ENCODE results near the gene PSMB7.

Gene PSMB7

GRCh38 chr9:124339603-124340146 is 75.6 kb downstream of the PSMB7 start:
- Histone ChIP-seq H3K27ac (ENCODE audit: low read depth in 2 of 2, low read length in 2 of 2) (no peak overlapping the region), H3K4me3 (ENCODE audit: low read length in 2 of 2) (no peak overlapping the region), H3K4me1 (ENCODE audit: control insufficient read depth in 2 of 2, insufficient read depth in 2 of 2, low read length in 2 of 2) (peaks cover 0 to 3% of the 10 kb centered on the region in 2 donors), H3K9me3 (ENCODE audit: control insufficient read depth in 2 of 2, low read length in 2 of 2) (peaks cover 0 to 4% of the 10 kb centered on the region in 2 donors), H3K9ac (ENCODE audit: low read depth in 1 of 2, low read length in 2 of 2) (no peak overlapping the region), H3K36me3 (ENCODE audit: control insufficient read depth in 2 of 2, insufficient read depth in 2 of 2, low read length in 2 of 2) (peaks cover 18 to 26% of the 10 kb centered on the region in 2 donors), H3K27me3 (ENCODE audit: control insufficient read depth in 2 of 2, insufficient read depth in 2 of 2, low read length in 2 of 2) (no peaks in the 10 kb centered on the region)

- Histone ChIP-seq H3K4me3 (ENCODE audit: low read length in 2 of 2) (no peak overlapping the region), H3K27me3 (ENCODE audit: control insufficient read depth in 2 of 2, insufficient read depth in 2 of 2, low read length in 2 of 2) (no peaks in the 10 kb centered on the region), H3K27ac (ENCODE audit: low read depth in 2 of 2, low read length in 2 of 2) (no peak overlapping the region), H3K9me3 (ENCODE audit: control insufficient read depth in 2 of 2, low read length in 2 of 2) (peaks cover 0 to 4% of the 10 kb centered on the region in 2 donors), H3K4me1 (ENCODE audit: control insufficient read depth in 2 of 2, insufficient read depth in 2 of 2, low read length in 2 of 2) (no peaks in the 10 kb centered on the region), H3K36me3 (ENCODE audit: control insufficient read depth in 2 of 2, insufficient read depth in 2 of 2, low read length in 2 of 2) (peaks cover 15 to 29% of the 10 kb centered on the region in 2 donors), H3K9ac (ENCODE audit: low read depth in 1 of 2, low read length in 2 of 2) (no peak overlapping the region)
Measured at GRCh38 chr9:124337562-124337961, 77.7 kb downstream of the PSMB7 start.

- Histone ChIP-seq H3K4me1 (ENCODE audit: control insufficient read depth in 2 of 2, insufficient read depth in 2 of 2, low read length in 2 of 2) (no peaks in the 10 kb centered on the region), H3K9me3 (ENCODE audit: control insufficient read depth in 2 of 2, low read length in 2 of 2) (peaks cover 0 to 4% of the 10 kb centered on the region in 2 donors), H3K36me3 (ENCODE audit: control insufficient read depth in 2 of 2, insufficient read depth in 2 of 2, low read length in 2 of 2) (peaks cover 18 to 42% of the 10 kb centered on the region in 2 donors), H3K27me3 (ENCODE audit: control insufficient read depth in 2 of 2, insufficient read depth in 2 of 2, low read length in 2 of 2) (no peaks in the 10 kb centered on the region), H3K9ac (ENCODE audit: low read depth in 1 of 2, low read length in 2 of 2) (no peak overlapping the region), H3K4me3 (ENCODE audit: low read length in 2 of 2) (no peak overlapping the region), H3K27ac (ENCODE audit: low read depth in 2 of 2, low read length in 2 of 2) (no peak overlapping the region)
Measured at GRCh38 chr9:124335320-124335707, 79.9 kb downstream of the PSMB7 start.

- H3K4me1 ChIP-seq (ENCODE audit: control insufficient read depth in 2 of 2, insufficient read depth in 2 of 2, low read length in 2 of 2), result no peaks in the 10 kb centered on the region
- peaks cover 19 to 47% of the 10 kb centered on the region in 2 donors for H3K36me3 ChIP-seq (ENCODE audit: control insufficient read depth in 2 of 2, insufficient read depth in 2 of 2, low read length in 2 of 2)
- H3K4me3 ChIP-seq (ENCODE audit: low read length in 2 of 2), result no peak overlapping the region
- no peak overlapping the region for H3K9ac ChIP-seq (ENCODE audit: low read depth in 1 of 2, low read length in 2 of 2)
- no peaks in the 10 kb centered on the region for H3K27me3 ChIP-seq (ENCODE audit: control insufficient read depth in 2 of 2, insufficient read depth in 2 of 2, low read length in 2 of 2)
- H3K27ac ChIP-seq (ENCODE audit: low read depth in 2 of 2, low read length in 2 of 2), result no peak overlapping the region
- H3K9me3 ChIP-seq (ENCODE audit: control insufficient read depth in 2 of 2, low read length in 2 of 2), result peaks cover 0 to 4% of the 10 kb centered on the region in 2 donors
Measured at GRCh38 chr9:124334568-124335319, 80.5 kb downstream of the PSMB7 start.

- no peak overlapping the region for H3K27ac ChIP-seq (ENCODE audit: low read depth in 2 of 2, low read length in 2 of 2)
- H3K4me1 ChIP-seq (ENCODE audit: control insufficient read depth in 2 of 2, insufficient read depth in 2 of 2, low read length in 2 of 2), result no peaks in the 10 kb centered on the region
- no peak overlapping the region for H3K9ac ChIP-seq (ENCODE audit: low read depth in 1 of 2, low read length in 2 of 2)
- no peak overlapping the region for H3K4me3 ChIP-seq (ENCODE audit: low read length in 2 of 2)
- peaks cover 0 to 4% of the 10 kb centered on the region in 2 donors for H3K9me3 ChIP-seq (ENCODE audit: control insufficient read depth in 2 of 2, low read length in 2 of 2)
- peaks cover 29 to 50% of the 10 kb centered on the region in 2 donors for H3K36me3 ChIP-seq (ENCODE audit: control insufficient read depth in 2 of 2, insufficient read depth in 2 of 2, low read length in 2 of 2)
- no peaks in the 10 kb centered on the region for H3K27me3 ChIP-seq (ENCODE audit: control insufficient read depth in 2 of 2, insufficient read depth in 2 of 2, low read length in 2 of 2)
Measured at GRCh38 chr9:124333203-124333579, 82.1 kb downstream of the PSMB7 start.

GRCh38 chr9:124332361-124333202 is 82.7 kb downstream of the PSMB7 start:
- Histone ChIP-seq H3K36me3 (ENCODE audit: control insufficient read depth in 2 of 2, insufficient read depth in 2 of 2, low read length in 2 of 2) (peaks cover 27 to 52% of the 10 kb centered on the region in 2 donors), H3K27ac (ENCODE audit: low read depth in 2 of 2, low read length in 2 of 2) (no peak overlapping the region), H3K9ac (ENCODE audit: low read depth in 1 of 2, low read length in 2 of 2) (no peak overlapping the region), H3K9me3 (ENCODE audit: control insufficient read depth in 2 of 2, low read length in 2 of 2) (peaks cover 0 to 1% of the 10 kb centered on the region in 2 donors), H3K4me1 (ENCODE audit: control insufficient read depth in 2 of 2, insufficient read depth in 2 of 2, low read length in 2 of 2) (no peaks in the 10 kb centered on the region), H3K4me3 (ENCODE audit: low read length in 2 of 2) (no peak overlapping the region), H3K27me3 (ENCODE audit: control insufficient read depth in 2 of 2, insufficient read depth in 2 of 2, low read length in 2 of 2) (no peaks in the 10 kb centered on the region)

GRCh38 chr9:124331580-124331979 is 83.7 kb downstream of the PSMB7 start:
- Histone ChIP-seq H3K9ac (ENCODE audit: low read depth in 1 of 2, low read length in 2 of 2) (no peak overlapping the region), H3K4me3 (ENCODE audit: low read length in 2 of 2) (no peak overlapping the region), H3K27me3 (ENCODE audit: control insufficient read depth in 2 of 2, insufficient read depth in 2 of 2, low read length in 2 of 2) (no peaks in the 10 kb centered on the region), H3K27ac (ENCODE audit: low read depth in 2 of 2, low read length in 2 of 2) (no peak overlapping the region), H3K9me3 (ENCODE audit: control insufficient read depth in 2 of 2, low read length in 2 of 2) (no peaks in the 10 kb centered on the region), H3K4me1 (ENCODE audit: control insufficient read depth in 2 of 2, insufficient read depth in 2 of 2, low read length in 2 of 2) (no peaks in the 10 kb centered on the region), H3K36me3 (ENCODE audit: control insufficient read depth in 2 of 2, insufficient read depth in 2 of 2, low read length in 2 of 2) (peaks cover 29 to 56% of the 10 kb centered on the region in 2 donors)

- H3K4me1 ChIP-seq (ENCODE audit: control insufficient read depth in 2 of 2, insufficient read depth in 2 of 2, low read length in 2 of 2), result no peaks in the 10 kb centered on the region
- no peak overlapping the region for H3K27ac ChIP-seq (ENCODE audit: low read depth in 2 of 2, low read length in 2 of 2)
- H3K9me3 ChIP-seq (ENCODE audit: control insufficient read depth in 2 of 2, low read length in 2 of 2), result no peaks in the 10 kb centered on the region
- H3K4me3 ChIP-seq (ENCODE audit: low read length in 2 of 2), result no peak overlapping the region
- H3K9ac ChIP-seq (ENCODE audit: low read depth in 1 of 2, low read length in 2 of 2), result no peak overlapping the region
- peaks cover 27 to 63% of the 10 kb centered on the region in 2 donors for H3K36me3 ChIP-seq (ENCODE audit: control insufficient read depth in 2 of 2, insufficient read depth in 2 of 2, low read length in 2 of 2)
- no peaks in the 10 kb centered on the region for H3K27me3 ChIP-seq (ENCODE audit: control insufficient read depth in 2 of 2, insufficient read depth in 2 of 2, low read length in 2 of 2)
Measured at GRCh38 chr9:124330011-124330697, 85.1 kb downstream of the PSMB7 start.

- no peak overlapping the region for H3K27ac ChIP-seq (ENCODE audit: low read depth in 2 of 2, low read length in 2 of 2)
- no peak overlapping the region for H3K4me3 ChIP-seq (ENCODE audit: low read length in 2 of 2)
- no peaks in the 10 kb centered on the region for H3K27me3 ChIP-seq (ENCODE audit: control insufficient read depth in 2 of 2, insufficient read depth in 2 of 2, low read length in 2 of 2)
- H3K4me1 ChIP-seq (ENCODE audit: control insufficient read depth in 2 of 2, insufficient read depth in 2 of 2, low read length in 2 of 2), result no peaks in the 10 kb centered on the region
- no peaks in the 10 kb centered on the region for H3K9me3 ChIP-seq (ENCODE audit: control insufficient read depth in 2 of 2, low read length in 2 of 2)
- peaks cover 27 to 59% of the 10 kb centered on the region in 2 donors for H3K36me3 ChIP-seq (ENCODE audit: control insufficient read depth in 2 of 2, insufficient read depth in 2 of 2, low read length in 2 of 2)
- H3K9ac ChIP-seq (ENCODE audit: low read depth in 1 of 2, low read length in 2 of 2), result no peak overlapping the region
Measured at GRCh38 chr9:124329206-124329792, 85.9 kb downstream of the PSMB7 start.
